GM18870 (cell line): ENCODE measurements around the gene SLC22A24.
"Not testable (repeated sequence)": the region's sequence is repeated elsewhere in the genome, so short reads cannot be mapped to it uniquely, and the experiment has no call there.

Source experiments
- ATAC-seq: cut with Tn5 transposase; IDR thresholded peaks from one replicate; pipeline ENCODE4 v1.9.1; 2021; ENCODE audit warnings: moderate library complexity; ENCODE audit not compliant: unreplicated experiment

The SLC22A24 gene

GRCh38 chr11:63144121-63144520, at the start of gene SLC22A24:
Gene SLC22A24 (minus strand): TSS chr11:63144221. CDS start chr11:63143779, 442 bp downstream.
- ATAC-seq, result no peak

- no peak for ATAC-seq
Measured at GRCh38 chr11:63180536-63180935, 36.5 kb upstream of the SLC22A24 start.

- no peak for ATAC-seq
Measured at GRCh38 chr11:63179432-63180041, 35.5 kb upstream of the SLC22A24 start.

GRCh38 chr11:63177872-63178271, 33.9 kb upstream of the SLC22A24 start:
- no peak for ATAC-seq

GRCh38 chr11:63165706-63166310, 21.8 kb upstream of the SLC22A24 start:
- ATAC-seq, result no peak

- ATAC-seq, result no peak
Measured at GRCh38 chr11:63155794-63156193, 11.8 kb upstream of the SLC22A24 start.

- ATAC-seq, result no peak
Measured at GRCh38 chr11:63146581-63146980, 2.6 kb upstream of the SLC22A24 start.

- ATAC-seq, result no peak
Measured at GRCh38 chr11:63142459-63142858, 1.6 kb downstream of the SLC22A24 start.

GRCh38 chr11:63132985-63133775, 10.8 kb downstream of the SLC22A24 start:
- no peak for ATAC-seq

GRCh38 chr11:63099555-63099954, 44.5 kb downstream of the SLC22A24 start:
- ATAC-seq, result no peak

- no peak for ATAC-seq
Measured at GRCh38 chr11:63080682-63081081, 63.3 kb downstream of the SLC22A24 start.

- ATAC-seq, result not testable (repeated sequence)
Measured at GRCh38 chr11:63046203-63046602, 97.8 kb downstream of the SLC22A24 start.

GRCh38 chr11:63042596-63042995, 101.4 kb downstream of the SLC22A24 start:
- no peak for ATAC-seq

- ATAC-seq, result no peak
Measured at GRCh38 chr11:63032457-63032856, 111.6 kb downstream of the SLC22A24 start.
